Epithelial cell of proximal tubule (primary cell): Measurements from ENCODE around the gene CKAP5. TPM values are rescaled to one million over a fixed set of nuclear protein-coding genes. Genes with fewer than 3 reads are reported as not detected.
A peak's percentile ranks its signal among the peaks of the same experiment; 100 is the strongest.

Experiments used
- DNase-seq: peaks from one replicate; pipeline ENCODE4 v3.0.0-alpha.2; 2011; ENCODE audit warnings: low read depth
- H3K4me3 ChIP-seq: 2 replicates; pipeline ENCODE4 v1.5.1; 2011; ENCODE audit warnings: low read depth, mild to moderate bottlenecking, low read length
- CTCF ChIP-seq: conservative IDR thresholded peaks from 2 replicates; pipeline ENCODE4 v1.5.1; 2012; ENCODE audit warnings: low read depth, mild to moderate bottlenecking, low read length
- total RNA-seq: library from RNA; depleted of rRNA; stranded (reverse); fragments of >200 nt; gene quantifications from 2 replicates; pipeline ENCODE4 v1.2.3, GENCODE V29; 2015

CKAP5 gene
- total RNA-seq, 1 donor from 2014 or later: 101 TPM

GRCh38 chr11:46694607-46695006, 151.5 kb downstream of the CKAP5 start:
- TF ChIP-seq CTCF: no peak
- H3K4me3 ChIP-seq: no peak overlapping the region
- DNase-seq: no peak

- H3K4me3 ChIP-seq: no peak overlapping the region
- no peak for TF ChIP-seq CTCF
- no peak for DNase-seq
These were observed 152.0 kb downstream of the CKAP5 start for GRCh38 chr11:46694072-46694471.

- TF ChIP-seq CTCF: no peak
- peak; percentile 74 for DNase-seq
- H3K4me3 ChIP-seq: no peak overlapping the region
These were observed 152.5 kb downstream of the CKAP5 start for GRCh38 chr11:46693597-46694012.

Other genes with a start within 250 kb of the CKAP5 start
- 1.6 and 3.3 TPM in 2 replicates for gene HARBI1, start 229.1 kb downstream of the CKAP5 start, total RNA-seq
- 45.1 and 52.9 TPM in 2 replicates for gene ATG13, start 228.7 kb downstream of the CKAP5 start, total RNA-seq
- gene ARHGAP1, start 145.7 kb downstream of the CKAP5 start, total RNA-seq: 29.1 and 33.9 TPM in 2 replicates
- gene ZNF408, start 145.2 kb downstream of the CKAP5 start, total RNA-seq: 11.3 and 12.5 TPM in 2 replicates
- 0.17 TPM in 1 of 2 replicates, not detected in the other for gene F2, start 127.1 kb downstream of the CKAP5 start, total RNA-seq
- gene LRP4, start 72.3 kb upstream of the CKAP5 start, total RNA-seq: 2.8 and 5.0 TPM in 2 replicates
- gene CSTPP1, start 90.5 kb upstream of the CKAP5 start, total RNA-seq: 32.1 and 39.8 TPM in 2 replicates